Colonic mucosa (tissue), 4 donors: ENCODE results near the gene CCDC77. TPM values are rescaled to one million over a fixed set of nuclear protein-coding genes. Genes with fewer than 3 reads are reported as not detected.
A peak's percentile ranks its signal among the peaks of the same experiment; 100 is the strongest.

Experiments
- DNase-seq: peaks from one replicate; pipeline ENCODE4 v3.0.0-alpha.2; 2020
- H3K27ac ChIP-seq: fragments of 200-600 bp; one replicate; pipeline ENCODE4 v1.8.0; 2021
- H3K27me3 ChIP-seq: fragments of 200-600 bp; one replicate; pipeline ENCODE4 v1.8.0; 2021
- H3K36me3 ChIP-seq: fragments of 200-600 bp; one replicate; pipeline ENCODE4 v1.8.0; 2021
- H3K4me1 ChIP-seq: fragments of 200-600 bp; one replicate; pipeline ENCODE4 v1.8.0; 2021; ENCODE audit warnings: mild to moderate bottlenecking
- H3K4me3 ChIP-seq: fragments of 200-600 bp; one replicate; pipeline ENCODE4 v1.8.0; 2021
- H3K9ac ChIP-seq, 2 donors: one replicate each; pipeline ENCODE4 v1.7.0; 2013; ENCODE audit warnings: control low read depth in 2 of 2, low read depth in 2 of 2, low read length in 2 of 2
- H3K9me3 ChIP-seq: fragments of 200-600 bp; one replicate; pipeline ENCODE4 v1.8.0; 2021
- intact Hi-C: fragments of 100-400 bp; cut with DNase I; formaldehyde crosslinking; loops from one replicate; pipeline ENCODE4 v1.14.1; 2022
- total RNA-seq, 2 donors: library from RNA; stranded (reverse); fragmentation: NEBNext Ultra II Directional in 1 of 2; extraction: Animal tissue kit (Norgen Biotek cat#: 25700) in 1 of 2; gene quantifications; one replicate each; pipeline ENCODE4 v1.2.1, GENCODE V29; 2021
- TF ChIP-seq, protein P1 (sequence below): fragments of 200-600 bp; IDR thresholded peaks from one replicate; pipeline ENCODE4 v1.8.0; 2022; ENCODE audit warnings: antibody characterized with exemption, mild to moderate bottlenecking
- donor health status: healthy.
- donor health status: DM: no; HTN: no; CAD: no.
- donor health status: DM: no; HTN: no; CAD: no.

Gene CCDC77
- total RNA-seq, 2 donors from 2014 or later, result 5.1 to 12.5 TPM

GRCh38 chr12:461425-461824 lies 60.0 kb downstream of the CCDC77 start:
- Histone ChIP-seq H3K27ac (peak overlapping the region; percentile 19), H3K4me3 (peak overlapping the region; percentile 60), H3K9me3 (no peaks in the 10 kb centered on the region), H3K27me3 (peaks cover 4% of the 10 kb centered on the region), H3K36me3 (no peaks in the 10 kb centered on the region), H3K4me1 (no peaks in the 10 kb centered on the region), H3K9ac (peak overlapping the region in 1 of 2 donors; percentile 66)
- TF ChIP-seq, protein P1, sequence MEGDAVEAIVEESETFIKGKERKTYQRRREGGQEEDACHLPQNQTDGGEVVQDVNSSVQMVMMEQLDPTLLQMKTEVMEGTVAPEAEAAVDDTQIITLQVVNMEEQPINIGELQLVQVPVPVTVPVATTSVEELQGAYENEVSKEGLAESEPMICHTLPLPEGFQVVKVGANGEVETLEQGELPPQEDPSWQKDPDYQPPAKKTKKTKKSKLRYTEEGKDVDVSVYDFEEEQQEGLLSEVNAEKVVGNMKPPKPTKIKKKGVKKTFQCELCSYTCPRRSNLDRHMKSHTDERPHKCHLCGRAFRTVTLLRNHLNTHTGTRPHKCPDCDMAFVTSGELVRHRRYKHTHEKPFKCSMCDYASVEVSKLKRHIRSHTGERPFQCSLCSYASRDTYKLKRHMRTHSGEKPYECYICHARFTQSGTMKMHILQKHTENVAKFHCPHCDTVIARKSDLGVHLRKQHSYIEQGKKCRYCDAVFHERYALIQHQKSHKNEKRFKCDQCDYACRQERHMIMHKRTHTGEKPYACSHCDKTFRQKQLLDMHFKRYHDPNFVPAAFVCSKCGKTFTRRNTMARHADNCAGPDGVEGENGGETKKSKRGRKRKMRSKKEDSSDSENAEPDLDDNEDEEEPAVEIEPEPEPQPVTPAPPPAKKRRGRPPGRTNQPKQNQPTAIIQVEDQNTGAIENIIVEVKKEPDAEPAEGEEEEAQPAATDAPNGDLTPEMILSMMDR, result no peak
- intact Hi-C loops, result loop anchor here (5.0 kb wide), 1 partner anchor 41 kb away; no protein-coding TSS in a partner anchor
- DNase-seq, result peak; percentile 79

GRCh38 chr12:462936-463705 lies 61.7 kb downstream of the CCDC77 start:
- Histone ChIP-seq H3K27ac (no peak overlapping the region), H3K9ac (peak overlapping the region in 1 of 2 donors; percentile 30), H3K4me1 (peaks cover under 1% of the 10 kb centered on the region), H3K27me3 (peaks cover 4% of the 10 kb centered on the region), H3K36me3 (no peaks in the 10 kb centered on the region), H3K4me3 (no peak overlapping the region), H3K9me3 (no peaks in the 10 kb centered on the region)
- TF ChIP-seq, protein P1, result no peak
- intact Hi-C loops, result loop anchor here (5.0 kb wide), 1 partner anchor 39 kb away; no protein-coding TSS in a partner anchor
- peak; percentile 77 for DNase-seq

GRCh38 chr12:464484-465267 lies 63.2 kb downstream of the CCDC77 start:
- H3K27me3 ChIP-seq, result peaks cover 4% of the 10 kb centered on the region
- intact Hi-C loops, result loop anchor here (5.0 kb wide), 1 partner anchor 38 kb away; no protein-coding TSS in a partner anchor
- no peak overlapping the region for H3K9ac ChIP-seq
- H3K27ac ChIP-seq, result no peak overlapping the region
- TF ChIP-seq, protein P1, result no peak
- no peaks in the 10 kb centered on the region for H3K9me3 ChIP-seq
- H3K36me3 ChIP-seq, result no peaks in the 10 kb centered on the region
- peaks cover 3% of the 10 kb centered on the region for H3K4me1 ChIP-seq
- no peak overlapping the region for H3K4me3 ChIP-seq
- DNase-seq, result no peak

GRCh38 chr12:466039-466438 lies 64.6 kb downstream of the CCDC77 start:
- H3K36me3 ChIP-seq, result no peaks in the 10 kb centered on the region
- peak overlapping the region; percentile 27 for H3K27ac ChIP-seq
- peaks cover 3% of the 10 kb centered on the region for H3K4me1 ChIP-seq
- H3K9me3 ChIP-seq, result no peaks in the 10 kb centered on the region
- no peak overlapping the region for H3K4me3 ChIP-seq
- peak; percentile 54 for DNase-seq
- intact Hi-C loops, result no loop called here
- H3K27me3 ChIP-seq, result peaks cover 4% of the 10 kb centered on the region
- TF ChIP-seq, protein P1, result no peak
- H3K9ac ChIP-seq, result peak overlapping the region in 1 of 2 donors; percentile 62

DNA sequence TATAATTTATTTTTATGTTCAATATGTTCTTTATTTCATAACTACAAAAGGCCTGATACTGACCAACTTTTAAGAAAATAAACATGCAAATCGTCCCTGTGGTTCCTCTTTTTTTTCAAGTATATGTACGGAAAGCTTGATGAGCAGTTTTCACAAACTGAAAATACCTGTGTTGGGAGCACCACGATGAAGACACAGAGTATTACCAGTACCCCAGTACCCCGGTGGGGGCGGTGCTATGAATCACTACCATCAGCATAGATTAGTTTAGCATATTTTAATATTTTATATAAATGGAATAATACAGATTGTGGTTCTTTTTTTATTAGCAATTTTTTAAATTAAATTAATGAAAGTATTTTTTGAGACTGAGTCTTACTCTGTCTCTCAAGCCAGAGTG lies 65.3 kb downstream of the CCDC77 start:
- Histone ChIP-seq H3K4me3 (no peak overlapping the region), H3K27ac (no peak overlapping the region), H3K36me3 (no peaks in the 10 kb centered on the region), H3K4me1 (peaks cover 3% of the 10 kb centered on the region), H3K27me3 (peaks cover 3% of the 10 kb centered on the region), H3K9ac (no peak overlapping the region), H3K9me3 (no peaks in the 10 kb centered on the region)
- TF ChIP-seq, protein P1, result no peak
- intact Hi-C loops, result no loop called here
- DNase-seq, result no peak
